GM19324 (cell line): ENCODE results near the gene TMPRSS6.

Source experiments
- ATAC-seq: cut with Tn5 transposase; IDR thresholded peaks from one replicate; pipeline ENCODE4 v1.9.1; 2021; ENCODE audit warnings: mild to moderate bottlenecking, moderate library complexity; ENCODE audit not compliant: unreplicated experiment, low FRiP score

Gene TMPRSS6

GRCh38 chr22:37109242-37109917 lies at the start of gene TMPRSS6:
Gene TMPRSS6, minus strand, starts transcription at chr22:37109713. Its CDS starts 6,296 bp downstream, at chr22:37103417.
- ATAC-seq, result no peak

GRCh38 chr22:37158963-37159290 lies 49.4 kb upstream of the TMPRSS6 start:
- no peak for ATAC-seq

GRCh38 chr22:37157516-37158285 lies 48.2 kb upstream of the TMPRSS6 start:
- no peak for ATAC-seq

- no peak for ATAC-seq
These were observed 47.3 kb upstream of the TMPRSS6 start for GRCh38 chr22:37156686-37157435.

- no peak for ATAC-seq
These were observed 46.5 kb upstream of the TMPRSS6 start for GRCh38 chr22:37155971-37156370.

- ATAC-seq, result no peak
These were observed 45.6 kb upstream of the TMPRSS6 start for GRCh38 chr22:37154925-37155712.

- no peak for ATAC-seq
These were observed 44.4 kb upstream of the TMPRSS6 start for GRCh38 chr22:37153901-37154300.

- no peak for ATAC-seq
These were observed 41.9 kb upstream of the TMPRSS6 start for GRCh38 chr22:37151401-37151800.

GRCh38 chr22:37150701-37151100 lies 41.2 kb upstream of the TMPRSS6 start:
- ATAC-seq, result no peak

- ATAC-seq, result peak; percentile 23
These were observed 39.5 kb upstream of the TMPRSS6 start for GRCh38 chr22:37148742-37149665.

GRCh38 chr22:37148031-37148651 lies 38.6 kb upstream of the TMPRSS6 start:
- no peak for ATAC-seq

GRCh38 chr22:37147186-37147990 lies 37.9 kb upstream of the TMPRSS6 start:
- ATAC-seq, result no peak

- no peak for ATAC-seq
These were observed 37.1 kb upstream of the TMPRSS6 start for GRCh38 chr22:37146507-37147180.

GRCh38 chr22:37146051-37146385 lies 36.5 kb upstream of the TMPRSS6 start:
- no peak for ATAC-seq

GRCh38 chr22:37145180-37146050 lies 35.9 kb upstream of the TMPRSS6 start:
- no peak for ATAC-seq

- ATAC-seq, result no peak
These were observed 34.7 kb upstream of the TMPRSS6 start for GRCh38 chr22:37144180-37144554.

GRCh38 chr22:37141971-37142370 lies 32.5 kb upstream of the TMPRSS6 start:
- no peak for ATAC-seq
